ENCODE measurements around the gene GREB1. TPM values are rescaled to one million over a fixed set of nuclear protein-coding genes. Genes with fewer than 3 reads are reported as not detected.

Gene GREB1
- total RNA-seq, 4 donors from 2014 or later, result 3.4 to 8.4 (median 4.7) TPM

DNA sequence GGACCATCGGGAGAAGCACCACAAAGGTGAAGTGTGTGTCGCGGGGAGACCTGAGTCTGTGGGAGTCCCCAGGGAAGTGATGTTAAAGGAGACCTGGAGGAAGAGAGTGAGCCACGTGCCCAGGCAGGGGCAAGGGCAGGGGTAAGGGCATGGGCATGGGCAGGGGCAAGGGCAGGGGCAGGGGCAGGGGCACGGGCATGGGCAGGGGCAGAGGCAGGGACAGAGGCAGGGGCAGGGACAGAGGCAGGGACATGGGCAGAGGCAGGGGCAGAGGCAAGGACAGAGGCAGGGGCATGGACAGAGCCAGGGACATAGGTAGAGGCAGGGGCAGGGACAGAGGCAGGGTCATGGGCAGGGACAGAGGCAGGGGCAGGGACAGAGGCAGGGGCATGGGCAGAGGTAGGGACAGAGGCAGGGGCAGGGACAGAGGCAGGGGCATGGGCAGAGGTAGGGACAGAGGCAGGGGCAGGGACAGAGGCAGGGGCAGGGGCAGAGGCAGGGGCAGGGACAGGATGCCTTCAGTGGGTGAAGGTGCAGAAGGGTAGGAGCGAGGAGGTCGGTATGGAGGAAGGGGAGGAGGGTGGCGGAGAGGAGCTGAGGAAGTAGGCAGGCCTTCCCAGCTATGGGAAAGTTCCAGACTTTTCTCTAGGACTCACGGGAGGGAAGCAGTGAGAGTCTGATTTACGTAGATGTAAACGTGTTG, 102.9 kb downstream of the GREB1 start:
- TF ChIP-seq, protein P1, sequence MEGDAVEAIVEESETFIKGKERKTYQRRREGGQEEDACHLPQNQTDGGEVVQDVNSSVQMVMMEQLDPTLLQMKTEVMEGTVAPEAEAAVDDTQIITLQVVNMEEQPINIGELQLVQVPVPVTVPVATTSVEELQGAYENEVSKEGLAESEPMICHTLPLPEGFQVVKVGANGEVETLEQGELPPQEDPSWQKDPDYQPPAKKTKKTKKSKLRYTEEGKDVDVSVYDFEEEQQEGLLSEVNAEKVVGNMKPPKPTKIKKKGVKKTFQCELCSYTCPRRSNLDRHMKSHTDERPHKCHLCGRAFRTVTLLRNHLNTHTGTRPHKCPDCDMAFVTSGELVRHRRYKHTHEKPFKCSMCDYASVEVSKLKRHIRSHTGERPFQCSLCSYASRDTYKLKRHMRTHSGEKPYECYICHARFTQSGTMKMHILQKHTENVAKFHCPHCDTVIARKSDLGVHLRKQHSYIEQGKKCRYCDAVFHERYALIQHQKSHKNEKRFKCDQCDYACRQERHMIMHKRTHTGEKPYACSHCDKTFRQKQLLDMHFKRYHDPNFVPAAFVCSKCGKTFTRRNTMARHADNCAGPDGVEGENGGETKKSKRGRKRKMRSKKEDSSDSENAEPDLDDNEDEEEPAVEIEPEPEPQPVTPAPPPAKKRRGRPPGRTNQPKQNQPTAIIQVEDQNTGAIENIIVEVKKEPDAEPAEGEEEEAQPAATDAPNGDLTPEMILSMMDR (IDR thresholded peaks at IDR 0.05; ENCODE audit: low read depth), result no peak

DNA sequence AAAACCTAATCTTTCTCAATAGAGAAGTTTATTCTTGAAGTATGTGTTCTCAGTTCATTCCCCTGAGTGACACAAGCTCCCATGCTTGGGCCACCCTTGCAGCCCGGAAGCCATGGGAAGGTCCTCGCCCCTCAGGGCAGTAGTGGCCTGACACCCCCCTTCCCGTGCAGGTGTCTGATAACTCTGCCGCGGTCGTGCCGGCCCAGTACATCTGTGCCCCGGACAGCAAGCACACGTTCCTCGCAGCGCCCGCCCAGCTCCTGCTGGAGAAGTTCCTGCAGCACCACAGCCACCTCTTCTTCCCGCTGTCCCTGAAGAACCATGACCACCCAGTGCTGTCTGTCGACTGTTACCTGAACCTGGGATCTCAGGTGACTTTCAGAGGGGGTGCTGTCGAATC, 103.7 kb downstream of the GREB1 start:
- TF ChIP-seq, protein P1 (IDR thresholded peaks at IDR 0.05; ENCODE audit: low read depth), result no peak

DNA sequence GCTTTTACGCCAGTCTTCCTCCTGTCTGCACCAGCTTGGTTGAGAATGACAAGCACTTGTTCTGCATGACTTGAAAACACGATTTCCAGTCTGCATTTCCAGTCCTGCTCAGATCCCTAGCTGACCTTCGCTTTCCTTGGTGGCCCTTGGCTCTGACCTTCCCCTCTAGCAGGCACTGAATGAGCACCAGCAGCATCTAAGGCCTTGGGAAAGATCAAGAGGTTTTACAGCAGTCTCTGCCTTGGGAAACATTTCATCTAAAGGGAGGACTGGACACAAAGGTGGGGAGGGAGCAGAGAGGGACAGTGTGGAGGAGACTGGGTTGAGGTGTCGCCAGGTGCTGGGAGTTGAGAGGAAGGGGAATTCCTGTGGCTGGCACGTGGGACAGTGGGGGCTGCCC, 105.7 kb downstream of the GREB1 start:
- TF ChIP-seq, protein P1 (IDR thresholded peaks at IDR 0.05; ENCODE audit: low read depth), result no peak

DNA sequence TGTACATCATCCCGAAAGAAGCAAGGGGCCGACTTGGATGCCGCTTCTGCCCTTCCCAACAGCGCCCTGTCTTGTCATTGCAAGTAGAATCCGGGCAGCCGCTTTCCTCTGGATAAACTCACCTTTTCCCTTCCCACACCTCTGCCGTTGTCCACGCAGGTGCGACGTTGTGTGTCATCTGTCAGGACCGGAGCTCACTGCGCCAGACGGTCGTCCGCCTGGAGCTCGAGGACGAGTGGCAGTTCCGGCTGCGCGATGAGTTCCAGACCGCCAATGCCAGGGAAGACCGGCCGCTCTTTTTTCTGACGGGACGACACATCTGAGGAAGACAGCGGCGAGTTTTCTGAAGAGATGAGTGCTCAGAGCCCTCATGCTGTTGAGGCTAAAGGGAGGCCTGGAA, 106.3 kb downstream of the GREB1 start:
- TF ChIP-seq, protein P1 (IDR thresholded peaks at IDR 0.05; ENCODE audit: low read depth), result no peak

DNA sequence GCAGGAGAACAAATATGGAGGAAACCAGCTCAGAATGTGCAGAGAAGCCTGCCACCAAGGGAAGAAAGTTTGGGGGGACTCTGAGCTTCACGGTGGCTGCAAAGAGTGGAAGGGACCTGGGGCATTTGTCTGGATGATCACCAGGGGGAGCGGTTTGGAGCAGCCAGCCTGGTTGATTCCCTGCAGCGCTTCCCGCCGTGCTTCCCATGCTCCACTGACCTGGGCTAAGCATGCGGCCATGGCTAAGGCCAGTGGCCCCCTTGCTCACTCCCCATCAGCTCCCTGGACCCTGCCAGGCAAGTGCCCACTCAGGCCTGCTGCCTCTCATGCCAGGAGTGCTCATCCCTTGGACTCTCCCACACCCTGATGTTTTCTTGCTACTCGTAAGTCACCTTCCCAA, 109.1 kb downstream of the GREB1 start:
- TF ChIP-seq, protein P1 (IDR thresholded peaks at IDR 0.05; ENCODE audit: low read depth), result no peak

DNA sequence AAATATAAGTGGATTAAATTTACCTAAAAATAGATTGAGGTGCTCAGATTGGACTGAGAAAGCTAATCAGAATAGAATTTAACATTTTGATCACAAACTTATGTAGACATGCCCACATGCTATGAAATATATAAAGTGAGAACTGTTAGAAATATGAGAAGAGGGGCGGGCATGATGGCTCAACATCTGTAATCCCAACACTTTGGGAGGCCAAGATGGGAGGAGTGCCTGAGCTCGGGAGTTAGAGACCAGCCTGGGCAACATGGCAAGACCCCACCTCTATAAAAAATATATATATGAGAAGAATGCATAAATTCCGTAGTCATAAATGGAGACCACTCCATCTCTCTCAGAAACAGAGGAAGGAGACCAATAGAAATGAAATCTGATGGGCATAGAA, 110.4 kb downstream of the GREB1 start:
- TF ChIP-seq, protein P1 (IDR thresholded peaks at IDR 0.05; ENCODE audit: low read depth), result no peak

DNA sequence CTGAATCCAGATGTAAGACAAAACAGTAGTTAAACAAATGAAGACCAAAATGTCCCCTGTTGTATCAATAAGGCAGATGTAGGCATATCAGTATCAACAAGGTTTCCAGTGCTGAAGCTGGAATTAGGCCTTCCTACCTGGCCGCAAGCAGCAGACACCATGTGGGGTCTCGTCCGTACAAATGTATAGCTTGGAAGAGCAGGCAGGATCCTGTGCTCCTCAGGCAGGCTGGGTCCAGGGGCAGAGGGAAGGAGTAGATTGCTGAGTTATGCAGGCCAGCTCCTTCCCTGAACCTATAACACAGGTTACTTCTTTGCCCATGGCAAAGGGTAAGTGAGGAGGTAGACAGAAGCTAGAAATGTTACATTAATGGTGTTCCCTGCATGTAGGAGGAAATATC, 112.7 kb downstream of the GREB1 start:
- TF ChIP-seq, protein P1 (IDR thresholded peaks at IDR 0.05; ENCODE audit: low read depth), result no peak
